Lower lobe of right lung (tissue), 2 donors: ENCODE data around the gene ALS2. TPM values are rescaled to one million over a fixed set of nuclear protein-coding genes. Genes with fewer than 3 reads are reported as not detected.
"Not testable (repeated sequence)": the region's sequence is repeated elsewhere in the genome, so short reads cannot be mapped to it uniquely, and the experiment has no call there.

Experiments used
- ATAC-seq, 2 donors: fragments of 200-7000 bp; cut with Tn5 transposase; one replicate each; pipeline ENCODE4 v1.9.1; 2020 to 2022; ENCODE audit warnings: mild to moderate bottlenecking in 2 of 2, moderate library complexity in 2 of 2
- DNase-seq: peaks from one replicate; pipeline ENCODE4 v3.0.0-alpha.2; 2020
- H3K27ac ChIP-seq: fragments of 200-600 bp; one replicate; pipeline ENCODE4 v1.8.0; 2022
- H3K27me3 ChIP-seq: fragments of 200-600 bp; one replicate; pipeline ENCODE4 v1.8.0; 2022; ENCODE audit warnings: low read depth
- H3K36me3 ChIP-seq: fragments of 200-600 bp; one replicate; pipeline ENCODE4 v1.8.0; 2022; ENCODE audit warnings: mild to moderate bottlenecking
- H3K4me1 ChIP-seq: fragments of 200-600 bp; one replicate; pipeline ENCODE4 v1.8.0; 2022
- H3K4me3 ChIP-seq: fragments of 200-600 bp; one replicate; pipeline ENCODE4 v1.8.0; 2022; ENCODE audit warnings: mild to moderate bottlenecking
- H3K9me3 ChIP-seq: fragments of 200-600 bp; one replicate; pipeline ENCODE4 v1.8.0; 2022
- CTCF ChIP-seq: fragments of 200-600 bp; IDR thresholded peaks from one replicate; pipeline ENCODE4 v1.8.0; 2022; ENCODE audit warnings: antibody characterized with exemption, mild to moderate bottlenecking
- intact Hi-C: fragments of 100-400 bp; cut with DNase I; formaldehyde crosslinking; loops from one replicate; pipeline ENCODE4 v1.11.0; 2022
- total RNA-seq: library from RNA; stranded (reverse); fragmentation: NEBNext Ultra II Directional; extraction: Animal tissue kit (Norgen Biotek cat#: 25700); gene quantifications from one replicate; pipeline ENCODE4 v1.2.1, GENCODE V29; 2021
- donor health status: DM: no; HTN: yes; CAD: no; lungs with severe emphysema.

ALS2 gene
- total RNA-seq, 1 donor from 2014 or later = 24.7 TPM

- no peak for DNase-seq
- no peak for TF ChIP-seq CTCF
- no peak for ATAC-seq
- Histone ChIP-seq H3K27me3 (no peaks in the 10 kb centered on the region), H3K9me3 (no peaks in the 10 kb centered on the region), H3K27ac (no peak overlapping the region), H3K4me3 (no peak overlapping the region), H3K4me1 (no peaks in the 10 kb centered on the region), H3K36me3 (peaks cover 47% of the 10 kb centered on the region)
- intact Hi-C loops = no loop called here
These were observed 14.9 kb downstream of the ALS2 start for GRCh38 chr2:201765799-201766198.

- intact Hi-C loops, ATAC-seq, H3K4me1 ChIP-seq, H3K9me3 ChIP-seq, H3K27me3 ChIP-seq, DNase-seq, H3K27ac ChIP-seq, H3K4me3 ChIP-seq: not testable (repeated sequence)
- peaks cover 58% of the 10 kb centered on the region for H3K36me3 ChIP-seq
These were observed 16.3 kb downstream of the ALS2 start for GRCh38 chr2:201764469-201764868.

- DNase-seq = no peak
- TF ChIP-seq CTCF = no peak
These were observed 19.6 kb downstream of the ALS2 start for GRCh38 chr2:201761101-201761500.

GRCh38 chr2:201759567-201759966, 21.2 kb downstream of the ALS2 start:
- Histone ChIP-seq H3K4me1 (no peaks in the 10 kb centered on the region), H3K27me3 (no peaks in the 10 kb centered on the region), H3K9me3 (no peaks in the 10 kb centered on the region), H3K4me3 (no peak overlapping the region), H3K36me3 (peaks cover 56% of the 10 kb centered on the region), H3K27ac (no peak overlapping the region)
- no peak for DNase-seq
- no peak for ATAC-seq
- TF ChIP-seq CTCF = no peak
- intact Hi-C loops = no loop called here

More at GRCh38 chr2:201761101-201761500, 19.6 kb downstream of the ALS2 start:
- no peak overlapping the region for H3K4me3 ChIP-seq
- no peak overlapping the region for H3K27ac ChIP-seq
- intact Hi-C loops = no loop called here
- H3K36me3 ChIP-seq = peaks cover 69% of the 10 kb centered on the region
- no peaks in the 10 kb centered on the region for H3K27me3 ChIP-seq
- ATAC-seq = no peak
- no peaks in the 10 kb centered on the region for H3K9me3 ChIP-seq
- H3K4me1 ChIP-seq = no peaks in the 10 kb centered on the region

GRCh38 chr2:201758873-201759272, 21.9 kb downstream of the ALS2 start:
- H3K36me3 ChIP-seq = peaks cover 63% of the 10 kb centered on the region
- no peaks in the 10 kb centered on the region for H3K9me3 ChIP-seq
- ATAC-seq (no peak), DNase-seq (no peak)
- no peak overlapping the region for H3K4me3 ChIP-seq
- no peaks in the 10 kb centered on the region for H3K4me1 ChIP-seq
- H3K27ac ChIP-seq = no peak overlapping the region
- H3K27me3 ChIP-seq = no peaks in the 10 kb centered on the region
- no peak for TF ChIP-seq CTCF
- intact Hi-C loops = no loop called here

DNA sequence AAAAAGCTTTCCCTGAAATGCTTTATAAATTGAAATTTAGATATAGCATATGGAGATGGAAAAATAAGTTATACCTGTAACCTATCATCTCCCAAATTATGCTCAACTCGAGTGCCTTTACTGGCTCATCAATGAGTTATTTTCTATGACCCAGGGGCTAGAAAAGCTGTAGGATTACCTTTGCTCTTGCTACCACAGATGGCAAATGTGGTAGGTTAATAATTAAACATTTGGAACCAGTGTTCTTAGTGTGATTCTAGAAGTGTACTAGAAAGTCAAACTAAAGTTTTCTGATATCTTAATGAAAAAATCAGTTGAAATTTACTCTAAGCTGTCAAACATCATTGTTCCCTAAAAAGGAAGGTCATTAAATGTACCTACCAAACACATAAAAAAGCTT, 22.5 kb downstream of the ALS2 start:
- Histone ChIP-seq H3K4me3 (no peak overlapping the region), H3K27me3 (no peaks in the 10 kb centered on the region), H3K27ac (no peak overlapping the region), H3K4me1 (no peaks in the 10 kb centered on the region), H3K9me3 (no peaks in the 10 kb centered on the region), H3K36me3 (peaks cover 58% of the 10 kb centered on the region)
- intact Hi-C loops = no loop called here
- DNase-seq (no peak), ATAC-seq (no peak)
- TF ChIP-seq CTCF = no peak
